Esophagus muscularis mucosa (tissue), 4 donors: ENCODE results near the gene G3BP2. TPM values are rescaled to one million over a fixed set of nuclear protein-coding genes. Genes with fewer than 3 reads are reported as not detected.

Experiments used
- DNase-seq: peaks from one replicate; pipeline ENCODE4 v3.0.0-alpha.2; 2017; ENCODE audit errors: extremely low spot score
- H3K27ac ChIP-seq, 4 donors: fragments of 200-600 bp; sonication (generic); replicated peaks in 1 of 4; 1 replicate in 3 of 4; 2 replicates in 1 of 4; pipeline ENCODE4 v1.5.1; 2016 to 2019; ENCODE audit warnings: mild to moderate bottlenecking in 1 of 4
- H3K27me3 ChIP-seq, 4 donors: fragments of 200-600 bp; sonication (generic); one replicate each; pipeline versions ENCODE4 v1.5.1 to v1.6.0; 2016 to 2019
- H3K36me3 ChIP-seq, 4 donors: fragments of 200-600 bp; sonication (generic); one replicate each; pipeline ENCODE4 v1.5.1; 2016 to 2019
- H3K4me1 ChIP-seq, 4 donors: fragments of 200-600 bp; sonication (generic); one replicate each; pipeline ENCODE4 v1.5.1; 2016 to 2019
- H3K4me3 ChIP-seq, 4 donors: fragments of 200-600 bp; sonication (generic); 1 replicate in 2 of 4; 2 replicates in 2 of 4; pipeline ENCODE4 v1.5.1; 2016 to 2019; ENCODE audit warnings: mild to moderate bottlenecking in 4 of 4, moderate library complexity in 1 of 4
- H3K9me3 ChIP-seq, 4 donors: fragments of 200-600 bp; sonication (generic); 1 replicate in 3 of 4; 2 replicates in 1 of 4; pipeline ENCODE4 v1.5.1; 2016 to 2019
- CTCF ChIP-seq, 3 experiments: fragments of 200-600 bp in 2 of 3; fragments of 450-650 bp in 1 of 3; sonication (generic) in 2 of 3; IDR thresholded peaks; one replicate each; pipeline ENCODE4 v1.5.1; 2017 to 2019; ENCODE audit warnings: antibody characterized with exemption in 3 of 3, mild to moderate bottlenecking in 2 of 3, moderate library complexity in 1 of 3
- EP300 ChIP-seq: sonication (generic); formaldehyde crosslinking; IDR thresholded peaks from one replicate; pipeline ENCODE4 v1.6.1; 2017; ENCODE audit warnings: antibody characterized with exemption
- POLR2A ChIP-seq: fragments of 450-650 bp; IDR thresholded peaks from one replicate; pipeline ENCODE4 v1.6.1; 2017; ENCODE audit warnings: antibody characterized with exemption, moderate library complexity, mild to moderate bottlenecking, low read depth
- POLR2AphosphoS5 ChIP-seq, 2 donors: sonication (generic); formaldehyde crosslinking; IDR thresholded peaks; one replicate each; pipeline ENCODE4 v1.6.1; 2017; ENCODE audit warnings: antibody characterized with exemption in 2 of 2
- WGBS: methylation state at CpG from one replicate; pipeline ENCODE4 v1.1.5; 2018; 5-methylcytosine and 5-hydroxymethylcytosine counted together
- intact Hi-C: fragments of 100-400 bp; cut with DNase I; formaldehyde crosslinking; loops from one replicate; pipeline ENCODE4 v1.15.1; 2023
- total RNA-seq, 4 donors: library from RNA; depleted of rRNA; stranded (reverse); fragments of >200 nt; gene quantifications; one replicate each; pipeline versions ENCODE4 v1.1.0 to v1.2.1, GENCODE V29; 2016

The G3BP2 gene
- total RNA-seq, 4 donors from 2014 or later, result 94.6 to 127 (median 109) TPM

- TF ChIP-seq POLR2AphosphoS5 (IDR thresholded peaks at IDR 0.05), result no peak
- TF ChIP-seq POLR2A, result no peak
- no peak for TF ChIP-seq CTCF (IDR thresholded peaks at IDR 0.05)
- TF ChIP-seq EP300, result no peak
- 90% methylated on average over 1 of the region's 1 CpG for WGBS
Measured at GRCh38 chr4:75612306-75612705, 60.9 kb downstream of the G3BP2 start.

GRCh38 chr4:75605928-75606327 lies 67.3 kb downstream of the G3BP2 start:
- 93% methylated on average over 4 of the region's 4 CpGs for WGBS
- Histone ChIP-seq H3K36me3 (peaks cover 0 to 4% (median 0%) of the 10 kb centered on the region in 4 donors), H3K4me1 (no peaks in the 10 kb centered on the region), H3K27ac (no peak overlapping the region), H3K27me3 (no peaks in the 10 kb centered on the region), H3K4me3 (no peak overlapping the region), H3K9me3 (no peaks in the 10 kb centered on the region)
- intact Hi-C loops, result no loop called here
- TF ChIP-seq POLR2A (no peak), CTCF (IDR thresholded peaks at IDR 0.05) (no peak), EP300 (no peak), POLR2AphosphoS5 (IDR thresholded peaks at IDR 0.05) (no peak)
- DNase-seq, result no peak

More at GRCh38 chr4:75612306-75612705, 60.9 kb downstream of the G3BP2 start:
- Histone ChIP-seq H3K4me3 (no peak overlapping the region), H3K27ac (no peak overlapping the region), H3K36me3 (no peaks in the 10 kb centered on the region), H3K9me3 (no peaks in the 10 kb centered on the region), H3K27me3 (no peaks in the 10 kb centered on the region), H3K4me1 (no peaks in the 10 kb centered on the region)
- no peak for DNase-seq
- intact Hi-C loops, result no loop called here

DNA sequence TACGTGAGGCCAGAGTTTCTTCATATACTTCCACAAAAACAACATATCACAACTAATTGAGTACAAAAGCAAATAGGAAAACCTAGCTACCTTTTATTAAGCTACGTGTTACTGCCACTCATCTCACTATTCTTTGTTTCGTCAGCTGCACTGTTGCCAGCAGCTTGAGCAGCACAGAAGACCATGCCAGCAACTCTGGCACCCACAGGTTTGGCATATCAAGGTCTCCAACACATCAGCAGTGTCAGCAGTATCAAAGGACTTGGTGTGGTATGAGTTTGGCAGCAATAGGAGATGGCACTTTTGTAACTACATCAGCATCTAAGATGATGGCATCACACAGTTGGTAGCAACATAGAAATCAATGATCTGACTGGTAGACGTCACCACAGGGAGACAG lies 73.6 kb downstream of the G3BP2 start:
- Histone ChIP-seq H3K36me3 (peaks cover 0 to 24% (median 0%) of the 10 kb centered on the region in 4 donors), H3K4me3 (no peak overlapping the region), H3K27ac (no peak overlapping the region), H3K4me1 (no peaks in the 10 kb centered on the region), H3K27me3 (no peaks in the 10 kb centered on the region), H3K9me3 (no peaks in the 10 kb centered on the region)
- WGBS, result 92% methylated on average over 4 of the region's 4 CpGs
- TF ChIP-seq POLR2AphosphoS5 (IDR thresholded peaks at IDR 0.05), result no peak
- TF ChIP-seq EP300, result no peak
- no peak for TF ChIP-seq POLR2A
- TF ChIP-seq CTCF (IDR thresholded peaks at IDR 0.05), result no peak
- DNase-seq, result no peak
- intact Hi-C loops, result no loop called here

- Histone ChIP-seq H3K4me3 (no peak overlapping the region), H3K27ac (no peak overlapping the region), H3K4me1 (no peaks in the 10 kb centered on the region), H3K27me3 (no peaks in the 10 kb centered on the region), H3K9me3 (no peaks in the 10 kb centered on the region), H3K36me3 (peaks cover 0 to 24% (median 0%) of the 10 kb centered on the region in 4 donors)
- intact Hi-C loops, result no loop called here
- WGBS, result 68% methylated on average over 3 of the region's 3 CpGs
- TF ChIP-seq POLR2A, result no peak
- TF ChIP-seq CTCF (IDR thresholded peaks at IDR 0.05), result no peak
- no peak for TF ChIP-seq EP300
- TF ChIP-seq POLR2AphosphoS5 (IDR thresholded peaks at IDR 0.05), result no peak
- DNase-seq, result no peak
Measured at GRCh38 chr4:75598390-75598789, 74.8 kb downstream of the G3BP2 start.

- Histone ChIP-seq H3K27me3 (no peaks in the 10 kb centered on the region), H3K4me3 (no peak overlapping the region), H3K27ac (no peak overlapping the region), H3K36me3 (peaks cover 0 to 24% (median 0%) of the 10 kb centered on the region in 4 donors), H3K4me1 (no peaks in the 10 kb centered on the region), H3K9me3 (no peaks in the 10 kb centered on the region)
- intact Hi-C loops, result no loop called here
- no peak for DNase-seq
- TF ChIP-seq EP300 (no peak), POLR2A (no peak), CTCF (IDR thresholded peaks at IDR 0.05) (no peak), POLR2AphosphoS5 (IDR thresholded peaks at IDR 0.05) (no peak)
- WGBS, result 83% methylated on average over 3 of the region's 3 CpGs
Measured at GRCh38 chr4:75596061-75596460, 77.2 kb downstream of the G3BP2 start.
